Caco-2 (cell line): ENCODE measurements around the gene VSIR. TPM values are rescaled to one million over a fixed set of nuclear protein-coding genes. Genes with fewer than 3 reads are reported as not detected.

Experiments used
- BruUV-seq: library from RNA; stranded (reverse); fragments of 400-500 nt; replicated peaks from 2 replicates; lab custom pipeline; 2021; lab: Mats Ljungman, UMichigan
- CTCF ChIA-PET: fragments of 300-600 bp; sonication (Branson Sonifier 250); formaldehyde crosslinking; loops from one replicate; lab custom pipeline; 2022; ENCODE audit warnings: antibody characterized with exemption; lab: Charles Lee
- POLR2A ChIA-PET: fragments of 300-600 bp; sonication (Branson Sonifier 250); formaldehyde crosslinking; loops from one replicate; lab custom pipeline; 2022; ENCODE audit warnings: antibody characterized with exemption; lab: Charles Lee
- DNase-seq, 2 experiments: peaks; one replicate each; pipeline versions ENCODE4 v3.0.0 to v3.0.0-alpha.2; 2020 to 2022
- H3K27me3 ChIP-seq: replicated peaks from 2 replicates; pipeline ENCODE4 v1.6.0; 2011; ENCODE audit warnings: low read length; ENCODE audit not compliant: control insufficient read depth, insufficient read depth
- H3K36me3 ChIP-seq: 2 replicates; pipeline ENCODE4 v1.5.1; 2011; ENCODE audit warnings: low read length; ENCODE audit not compliant: control insufficient read depth, insufficient read depth
- H3K4me1 ChIP-seq: fragments of 250-450 bp; sonication (Bioruptor Pico); 2 replicates; pipeline ENCODE4 v1.5.1; 2020; ENCODE audit warnings: mild to moderate bottlenecking
- H3K4me3 ChIP-seq: 2 replicates; pipeline ENCODE4 v1.5.1; 2011; ENCODE audit warnings: low read depth, mild to moderate bottlenecking, control low read depth, low read length
- H3K9me3 ChIP-seq: fragments of 250-450 bp; sonication (Bioruptor Pico); 2 replicates; pipeline ENCODE4 v1.5.1; 2020; ENCODE audit warnings: mild to moderate bottlenecking, moderate library complexity
- H3K27ac Mint-ChIP-seq: one replicate; pipeline ENCODE4 v1.8.0; 2022; ENCODE audit warnings: mixed read lengths; ENCODE audit not compliant: unreplicated experiment
- H3K27me3 Mint-ChIP-seq: one replicate; pipeline ENCODE4 v1.8.0; 2022; ENCODE audit warnings: mixed read lengths; ENCODE audit not compliant: insufficient read depth, unreplicated experiment
- H3K36me3 Mint-ChIP-seq: one replicate; pipeline ENCODE4 v1.8.0; 2022; ENCODE audit warnings: mild to moderate bottlenecking, mixed read lengths; ENCODE audit not compliant: insufficient read depth, unreplicated experiment
- H3K4me1 Mint-ChIP-seq: one replicate; pipeline ENCODE4 v1.8.0; 2022; ENCODE audit warnings: low read depth, mixed read lengths; ENCODE audit not compliant: unreplicated experiment
- H3K4me3 Mint-ChIP-seq: one replicate; pipeline ENCODE4 v1.8.0; 2022; ENCODE audit warnings: mild to moderate bottlenecking, moderate library complexity, mixed read lengths; ENCODE audit not compliant: unreplicated experiment
- H3K9me3 Mint-ChIP-seq: one replicate; pipeline ENCODE4 v1.8.0; 2022; ENCODE audit warnings: mixed read lengths; ENCODE audit not compliant: unreplicated experiment
- intact Hi-C: fragments of 100-400 bp; cut with micrococcal nuclease; formaldehyde crosslinking; loops from one replicate; pipeline ENCODE4 v1.10.0; 2022; ENCODE audit not compliant: unreplicated experiment
- total RNA-seq: library from RNA; stranded (reverse); gene quantifications from 2 replicates; pipeline ENCODE4 v1.2.3, GENCODE V29; 2022
- TF ChIP-seq, protein P1 (sequence below), 2 experiments: fragments of 200-600 bp in 1 of 2; IDR thresholded peaks; 1 replicate in 1 of 2; 2 replicates in 1 of 2; pipeline versions ENCODE4 v1.5.1 to v1.8.0; 2011 to 2022; ENCODE audit warnings: antibody characterized with exemption in 1 of 2, control low read depth in 1 of 2, inconsistent platforms in 1 of 2, low read depth in 1 of 2, low read length in 1 of 2, mild to moderate bottlenecking in 1 of 2, moderate library complexity in 1 of 2; ENCODE audit not compliant: insufficient read depth in 1 of 2, severe bottlenecking in 1 of 2, unreplicated experiment in 1 of 2

Gene VSIR
- total RNA-seq, 1 experiment from 2014 or later = 44.0 TPM

DNA sequence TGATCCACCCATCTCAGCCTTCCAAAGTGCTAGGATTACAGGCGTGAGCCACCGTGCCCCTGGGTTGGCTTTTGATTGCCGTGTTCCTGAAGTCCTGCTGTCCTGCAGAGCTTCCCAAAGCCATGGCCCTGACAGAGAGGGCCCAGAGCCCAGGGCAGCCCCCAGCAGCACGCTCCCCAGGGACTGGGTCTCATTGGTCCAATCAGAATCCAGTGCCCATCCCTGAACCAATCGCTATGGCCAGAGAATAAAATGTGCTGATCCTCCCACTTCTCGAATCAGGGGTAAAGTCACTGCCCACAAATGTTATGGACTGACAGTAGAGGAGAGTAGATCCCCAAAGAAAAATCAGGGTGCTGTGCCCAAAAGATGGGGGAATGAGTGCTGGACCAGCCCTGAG is 48.8 kb downstream of the VSIR start:
- no peak for DNase-seq
- H3K27ac Mint-ChIP-seq = no peak overlapping the region
- no peaks in the 10 kb centered on the region for H3K36me3 Mint-ChIP-seq
- Histone ChIP-seq H3K4me3 (no peak overlapping the region), H3K27me3 (0 out of 2 replicates have a peak, but pooled peaks cover 1% of the 10 kb centered on the region), H3K9me3 (no peaks in the 10 kb centered on the region), H3K4me1 (peaks cover 16% of the 10 kb centered on the region), H3K36me3 (no peaks in the 10 kb centered on the region)
- H3K27me3 Mint-ChIP-seq = no peaks in the 10 kb centered on the region
- peaks cover 8% of the 10 kb centered on the region for H3K9me3 Mint-ChIP-seq
- intact Hi-C loops = no loop called here
- BruUV-seq = no TSS peak
- TF ChIP-seq, protein P1, sequence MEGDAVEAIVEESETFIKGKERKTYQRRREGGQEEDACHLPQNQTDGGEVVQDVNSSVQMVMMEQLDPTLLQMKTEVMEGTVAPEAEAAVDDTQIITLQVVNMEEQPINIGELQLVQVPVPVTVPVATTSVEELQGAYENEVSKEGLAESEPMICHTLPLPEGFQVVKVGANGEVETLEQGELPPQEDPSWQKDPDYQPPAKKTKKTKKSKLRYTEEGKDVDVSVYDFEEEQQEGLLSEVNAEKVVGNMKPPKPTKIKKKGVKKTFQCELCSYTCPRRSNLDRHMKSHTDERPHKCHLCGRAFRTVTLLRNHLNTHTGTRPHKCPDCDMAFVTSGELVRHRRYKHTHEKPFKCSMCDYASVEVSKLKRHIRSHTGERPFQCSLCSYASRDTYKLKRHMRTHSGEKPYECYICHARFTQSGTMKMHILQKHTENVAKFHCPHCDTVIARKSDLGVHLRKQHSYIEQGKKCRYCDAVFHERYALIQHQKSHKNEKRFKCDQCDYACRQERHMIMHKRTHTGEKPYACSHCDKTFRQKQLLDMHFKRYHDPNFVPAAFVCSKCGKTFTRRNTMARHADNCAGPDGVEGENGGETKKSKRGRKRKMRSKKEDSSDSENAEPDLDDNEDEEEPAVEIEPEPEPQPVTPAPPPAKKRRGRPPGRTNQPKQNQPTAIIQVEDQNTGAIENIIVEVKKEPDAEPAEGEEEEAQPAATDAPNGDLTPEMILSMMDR (IDR thresholded peaks at IDR 0.05; ENCODE audit: insufficient read depth in 1 of 2, low read depth in 1 of 2, low read length in 1 of 2, severe bottlenecking in 1 of 2, unreplicated experiment in 1 of 2) = no peak
- peaks cover 15% of the 10 kb centered on the region for H3K4me1 Mint-ChIP-seq
- POLR2A ChIA-PET = no interaction called here
- H3K4me3 Mint-ChIP-seq = no peak overlapping the region
- CTCF ChIA-PET = no interaction called here

DNA sequence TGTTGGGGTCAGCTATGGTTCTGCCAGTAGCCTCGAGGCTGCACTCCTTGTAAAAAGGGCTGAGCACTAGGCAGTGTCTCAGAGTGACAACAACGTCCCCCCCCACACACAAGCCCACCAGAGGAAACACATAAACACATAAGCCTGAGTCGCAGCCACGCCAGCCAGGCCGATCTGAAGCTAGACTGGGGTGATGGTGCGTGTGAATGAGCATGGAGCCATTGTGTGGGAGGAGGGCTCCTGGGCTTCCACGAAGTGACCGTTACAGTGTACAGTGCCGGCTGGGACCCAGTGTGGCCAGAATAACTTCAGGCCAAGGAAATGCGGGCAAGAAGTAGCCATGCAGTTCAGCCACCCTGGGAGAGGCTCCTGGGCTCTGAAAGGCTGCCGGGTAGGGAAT is 50.0 kb downstream of the VSIR start:
- no TSS peak for BruUV-seq
- Histone ChIP-seq H3K4me1 (peaks cover 11% of the 10 kb centered on the region; the same call in 1 of the 2 replicates), H3K9me3 (no peaks in the 10 kb centered on the region), H3K4me3 (no peak overlapping the region), H3K36me3 (no peaks in the 10 kb centered on the region), H3K27me3 (0 out of 2 replicates have a peak, but pooled peaks cover 1% of the 10 kb centered on the region)
- no peak overlapping the region for H3K4me3 Mint-ChIP-seq
- no peak for DNase-seq
- H3K36me3 Mint-ChIP-seq = no peaks in the 10 kb centered on the region
- H3K27me3 Mint-ChIP-seq = no peaks in the 10 kb centered on the region
- peaks cover 15% of the 10 kb centered on the region for H3K4me1 Mint-ChIP-seq
- no peak overlapping the region for H3K27ac Mint-ChIP-seq
- ChIA-PET CTCF (interaction anchor here (0.5 to 0.9 kb wide), 2 partner anchors 63 to 201 kb away, joined by 3 to 4 read pairs; no protein-coding TSS in a partner anchor), POLR2A (no interaction called here)
- intact Hi-C loops = no loop called here
- TF ChIP-seq, protein P1 (IDR thresholded peaks at IDR 0.05; ENCODE audit: insufficient read depth in 1 of 2, low read depth in 1 of 2, low read length in 1 of 2, severe bottlenecking in 1 of 2, unreplicated experiment in 1 of 2) = no peak
- H3K9me3 Mint-ChIP-seq = peaks cover 8% of the 10 kb centered on the region

DNA sequence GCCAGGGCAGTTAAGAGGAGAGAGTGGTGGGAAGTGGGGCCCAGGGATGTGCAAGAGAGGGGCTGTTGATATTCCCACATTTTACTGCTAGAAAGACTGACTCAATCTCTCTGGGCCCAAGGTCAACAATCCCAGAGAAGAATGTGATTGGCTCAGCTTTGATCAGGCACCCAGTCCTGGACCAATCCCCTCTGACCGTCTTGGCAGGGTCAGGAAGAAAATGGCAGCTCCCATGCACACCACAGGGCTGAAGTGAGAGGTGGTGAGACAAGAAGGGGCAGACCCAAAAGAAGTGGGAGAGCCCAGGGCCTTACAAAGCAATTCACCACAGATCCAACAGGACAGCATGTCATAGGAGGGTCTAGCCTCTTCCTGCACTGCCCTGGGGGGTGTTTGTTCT is 50.5 kb downstream of the VSIR start:
- intact Hi-C loops = no loop called here
- no peak overlapping the region for H3K27ac Mint-ChIP-seq

More for the DNA sequence above, 50.5 kb downstream of the VSIR start:
- no TSS peak for BruUV-seq
- H3K36me3 Mint-ChIP-seq = no peaks in the 10 kb centered on the region
- 0 out of 2 replicates have a peak, but pooled peaks cover 1% of the 10 kb centered on the region for H3K27me3 ChIP-seq
- no peaks in the 10 kb centered on the region for H3K9me3 ChIP-seq
- no peak overlapping the region for H3K4me3 Mint-ChIP-seq
- peaks cover 8% of the 10 kb centered on the region for H3K9me3 Mint-ChIP-seq
- CTCF ChIA-PET = no interaction called here
- DNase-seq = no peak
- H3K27me3 Mint-ChIP-seq = no peaks in the 10 kb centered on the region
- POLR2A ChIA-PET = no interaction called here
- H3K4me1 Mint-ChIP-seq = peaks cover 15% of the 10 kb centered on the region
- no peaks in the 10 kb centered on the region for H3K36me3 ChIP-seq
- H3K4me1 ChIP-seq = peaks cover 10% of the 10 kb centered on the region; the same call in 1 of the 2 replicates
- TF ChIP-seq, protein P1 (IDR thresholded peaks at IDR 0.05; ENCODE audit: insufficient read depth in 1 of 2, low read depth in 1 of 2, low read length in 1 of 2, severe bottlenecking in 1 of 2, unreplicated experiment in 1 of 2) = no peak
- H3K4me3 ChIP-seq = no peak overlapping the region
